A673 (cell line): ENCODE results near the gene PRIMA1.

Experiments used
- CTCF ChIP-seq: fragments of 300-800, 200-600 bp; sonication (generic); conservative IDR thresholded peaks from 2 replicates; pipeline ENCODE4 v1.5.1; 2017; ENCODE audit warnings: low read depth, mild to moderate bottlenecking, antibody characterized with exemption, low read length, moderate library complexity, mixed read lengths
- EZH2 ChIP-seq: fragments of 200-600 bp; sonication (generic); IDR thresholded peaks from 2 replicates; pipeline ENCODE4 v1.6.1; 2017; ENCODE audit warnings: borderline replicate concordance, low read depth, mild to moderate bottlenecking, mixed read lengths, antibody characterized with exemption, low read length; ENCODE audit not compliant: poor library complexity, severe bottlenecking

- TF ChIP-seq CTCF (no peak), EZH2 (no peak)
These were observed 3.4 kb downstream of the PRIMA1 start for GRCh38 chr14:93784878-93785277.
